ENCODE results near the gene SH3RF3.

Gene SH3RF3

GRCh38 chr2:109489296-109489695 lies 360.3 kb downstream of the SH3RF3 start:
- DNase-seq: no peak

DNA sequence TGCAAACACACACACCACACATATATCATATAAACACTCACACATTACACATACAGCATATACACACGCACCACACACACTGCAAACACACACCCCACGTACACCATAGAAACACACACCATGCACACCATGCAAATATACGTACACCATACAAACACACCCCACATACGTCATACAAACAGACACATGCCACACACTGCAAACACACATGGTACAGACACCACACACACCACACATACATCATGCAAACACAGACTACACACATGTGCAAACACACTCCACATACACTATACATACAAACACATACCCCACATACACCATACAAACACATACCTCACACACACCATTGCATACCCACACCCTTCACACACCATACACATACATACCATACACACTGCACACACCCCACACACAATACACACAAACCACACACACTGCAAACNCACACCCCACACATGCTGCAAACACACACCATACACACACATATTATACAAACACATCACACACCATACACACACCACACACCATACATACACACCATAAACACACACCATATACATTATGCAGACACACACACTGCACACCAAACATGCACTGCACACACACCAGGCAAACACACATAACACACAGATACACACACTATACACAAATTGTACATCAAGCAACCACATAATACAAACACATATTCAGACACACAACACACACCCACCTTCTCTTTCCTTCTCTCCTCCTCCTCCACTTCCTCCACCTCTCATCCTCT lies 364.4 kb downstream of the SH3RF3 start:
- DNase-seq: no peak

- DNase-seq: no peak
Observed at GRCh38 chr2:109494351-109494750, 365.3 kb downstream of the SH3RF3 start.

- DNase-seq: no peak
Observed at GRCh38 chr2:109497463-109497862, 368.5 kb downstream of the SH3RF3 start.

GRCh38 chr2:109497911-109498870 lies 369.2 kb downstream of the SH3RF3 start:
- DNase-seq: no peak

DNA sequence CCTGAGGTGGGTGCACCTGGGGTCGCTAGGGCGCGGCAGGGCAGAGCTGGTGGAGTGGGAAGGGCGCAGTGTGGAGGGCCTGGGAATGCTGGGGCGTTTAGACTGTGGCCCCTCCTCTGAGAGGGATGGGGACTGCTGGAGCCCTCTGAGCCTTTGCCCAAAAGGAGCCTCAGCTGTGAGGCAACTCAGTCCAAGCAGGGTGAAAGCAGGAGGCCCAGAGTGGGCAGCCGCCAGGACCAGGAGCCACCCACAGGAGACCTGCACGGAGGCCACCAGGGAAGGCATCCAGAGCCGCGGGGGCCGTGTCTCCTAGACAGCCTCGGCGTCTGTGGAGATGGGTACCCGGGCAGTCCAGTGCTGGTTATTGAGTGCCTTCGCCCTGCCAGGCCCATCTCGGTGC lies 369.9 kb downstream of the SH3RF3 start:
- DNase-seq: no peak

GRCh38 chr2:109499566-109499965 lies 370.6 kb downstream of the SH3RF3 start:
- DNase-seq: no peak

- no peak for DNase-seq
Observed at GRCh38 chr2:109500910-109501309, 371.9 kb downstream of the SH3RF3 start.

DNA sequence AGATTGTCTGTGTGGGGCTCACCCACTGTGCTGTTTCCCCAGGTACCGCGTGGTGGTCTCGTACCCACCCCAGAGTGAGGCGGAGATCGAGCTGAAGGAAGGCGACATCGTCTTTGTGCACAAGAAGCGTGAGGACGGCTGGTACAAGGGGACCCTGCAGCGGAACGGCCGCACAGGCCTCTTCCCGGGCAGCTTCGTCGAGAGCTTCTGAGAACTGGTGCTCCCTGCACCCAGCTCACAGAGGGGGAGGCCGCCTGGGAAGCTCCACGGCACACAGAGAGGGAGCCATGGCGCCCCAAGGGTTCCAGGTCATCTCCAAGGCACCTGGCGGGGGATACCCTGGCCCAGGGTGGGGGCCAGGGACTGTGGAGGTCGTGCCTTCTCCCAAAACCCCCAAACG lies 372.5 kb downstream of the SH3RF3 start:
- no peak for DNase-seq

DNA sequence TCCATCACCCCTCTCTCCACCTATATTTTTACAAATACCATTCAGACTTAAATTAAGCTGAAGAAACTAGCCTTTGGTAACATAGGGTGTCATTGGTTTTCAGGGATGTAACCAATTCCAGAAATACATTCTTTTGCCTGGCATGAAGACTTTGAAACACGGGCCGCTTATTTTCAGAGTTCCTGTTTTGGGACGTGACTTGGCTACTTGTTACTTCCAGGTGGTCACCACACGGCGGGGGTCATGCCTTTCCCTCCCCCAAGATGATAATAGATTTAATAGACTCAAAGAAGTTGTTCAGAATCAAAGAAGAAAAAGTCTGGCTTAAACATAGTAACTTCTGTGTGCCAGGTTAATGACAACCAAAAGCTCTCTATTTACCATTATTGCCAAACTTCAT lies 374.2 kb downstream of the SH3RF3 start:
- DNase-seq: no peak

- no peak for DNase-seq
Observed at GRCh38 chr2:109507217-109507616, 378.2 kb downstream of the SH3RF3 start.

- DNase-seq: no peak
Observed at GRCh38 chr2:109507828-109508227, 378.8 kb downstream of the SH3RF3 start.

DNA sequence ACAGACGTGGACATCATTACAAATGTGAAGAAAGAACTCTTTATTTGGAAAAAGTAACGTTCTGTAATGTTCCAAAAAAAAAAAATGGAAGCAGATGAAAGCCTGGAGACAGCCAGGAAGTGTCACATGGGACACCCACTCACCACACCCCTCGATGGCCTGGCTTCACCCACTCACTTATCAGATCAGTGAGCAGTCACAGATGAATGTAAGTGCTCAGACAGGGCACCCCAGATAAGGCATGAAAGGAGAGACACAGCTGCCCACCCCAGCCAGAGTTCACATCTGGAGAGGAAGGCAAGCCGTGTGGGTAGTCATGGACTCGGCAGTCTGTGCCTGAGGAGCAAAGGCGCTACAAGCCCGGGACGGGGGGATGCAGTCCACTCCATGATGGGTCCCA lies 379.6 kb downstream of the SH3RF3 start:
- no peak for DNase-seq

GRCh38 chr2:109510136-109511028 lies 381.4 kb downstream of the SH3RF3 start:
- peak; percentile 61 for DNase-seq

GRCh38 chr2:109511168-109511567 lies 382.2 kb downstream of the SH3RF3 start:
- DNase-seq: no peak

DNA sequence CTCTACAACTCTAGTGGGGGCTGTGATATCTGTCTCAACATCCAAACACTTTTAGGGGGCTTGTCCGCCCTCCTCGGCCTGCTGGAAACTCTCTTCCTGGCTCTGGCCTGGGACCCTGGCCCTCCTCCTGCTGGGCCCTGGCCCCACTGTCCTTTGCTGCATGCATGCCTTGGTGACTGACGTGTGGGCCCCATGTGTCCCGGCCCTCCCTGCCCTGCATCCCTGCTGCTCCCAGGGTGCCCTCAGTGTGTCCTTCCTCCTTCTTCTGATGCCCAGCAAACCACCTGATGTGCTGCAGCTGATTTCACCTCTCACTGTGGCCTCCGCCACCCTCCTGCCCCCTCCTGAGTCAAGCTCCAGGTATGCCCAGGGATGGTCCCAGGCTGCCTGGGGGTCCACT lies 383.1 kb downstream of the SH3RF3 start:
- no peak for DNase-seq

DNA sequence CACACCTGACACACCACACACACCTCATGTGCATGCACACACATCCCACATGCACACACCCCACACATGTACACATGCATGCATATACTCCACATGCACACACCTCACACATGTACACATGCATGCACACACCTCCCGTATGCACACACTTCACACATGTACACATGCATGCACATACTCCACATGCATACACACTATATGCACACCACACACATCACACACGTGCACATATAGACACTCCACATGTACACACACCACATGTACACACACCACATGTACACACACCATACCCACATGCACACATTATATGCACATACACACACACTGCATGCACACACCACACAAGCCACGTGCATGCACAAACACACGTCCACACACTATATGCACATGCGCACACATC lies 384.2 kb downstream of the SH3RF3 start:
- no peak for DNase-seq

- DNase-seq: no peak
Observed at GRCh38 chr2:109513749-109514588, 385.0 kb downstream of the SH3RF3 start.

GRCh38 chr2:109514857-109515256 lies 385.9 kb downstream of the SH3RF3 start:
- DNase-seq: no peak

DNA sequence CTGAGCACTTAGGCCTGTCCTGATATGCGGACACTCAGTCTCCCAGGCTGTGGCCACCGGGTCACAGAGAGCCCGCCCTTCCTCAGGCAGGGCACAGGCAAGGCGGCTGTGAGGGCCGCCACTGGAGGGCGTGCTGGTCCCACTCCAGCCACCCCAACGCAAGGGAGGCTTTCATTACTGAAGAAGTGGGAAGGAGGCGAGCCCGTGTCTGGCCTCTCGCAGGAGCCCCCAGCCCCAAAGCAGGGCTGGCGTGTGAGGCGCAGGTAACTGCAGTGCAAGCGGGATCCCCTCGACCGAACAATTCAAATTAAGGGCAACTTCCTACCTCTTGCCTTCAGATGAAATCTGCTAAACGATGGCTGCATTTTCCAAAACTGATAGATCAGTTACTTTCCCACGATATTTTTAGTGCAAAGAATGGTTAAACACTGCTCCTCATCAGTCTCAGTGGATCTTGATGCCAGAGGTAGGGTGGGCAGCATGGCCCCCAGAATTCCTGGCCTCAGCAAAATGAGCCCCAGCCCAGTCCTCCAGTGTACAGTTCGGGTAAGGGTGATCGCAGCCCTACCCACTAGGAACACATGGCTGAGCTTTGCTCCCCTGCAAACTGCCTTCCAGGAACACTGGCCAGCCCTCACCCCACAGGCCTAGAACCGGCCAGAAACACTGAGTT lies 387.6 kb downstream of the SH3RF3 start:
- peak; percentile 71 for DNase-seq

DNA sequence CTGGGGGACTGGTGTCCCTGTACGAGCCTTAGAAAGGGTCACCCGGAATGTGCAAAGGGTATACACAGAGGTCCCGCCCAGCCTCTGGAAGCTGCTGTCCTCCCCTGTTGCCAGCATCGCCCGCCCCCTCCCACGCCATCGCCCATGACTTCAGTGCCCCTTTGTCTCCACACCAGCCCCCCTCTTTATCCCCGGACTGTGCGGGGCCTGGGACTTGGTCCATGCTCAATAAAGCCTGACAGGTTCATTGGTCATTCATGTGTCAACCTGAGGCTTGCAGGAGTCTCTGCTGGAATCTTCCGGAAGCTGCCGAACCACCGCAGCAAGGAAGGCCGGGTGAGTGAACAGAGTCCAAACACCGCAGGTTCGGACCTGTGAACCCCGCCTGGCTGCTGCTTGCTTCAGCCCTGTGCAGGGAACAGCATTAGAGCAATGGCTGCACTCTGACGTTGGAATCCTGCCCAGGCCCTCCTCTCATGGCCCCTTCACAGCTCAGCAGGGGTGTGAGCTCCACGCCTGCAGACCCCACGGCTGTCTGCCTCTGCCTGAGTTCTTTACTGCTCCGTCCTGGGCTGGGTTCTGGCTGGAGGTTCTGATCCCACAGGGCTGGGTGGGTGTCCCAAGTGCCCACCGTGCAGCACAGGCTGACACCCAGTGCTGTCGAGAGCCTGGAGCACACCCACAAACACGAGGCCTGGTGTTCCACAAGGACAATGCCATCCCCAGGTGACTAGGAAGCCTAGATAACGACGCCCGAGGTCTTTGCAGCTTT lies 388.3 kb downstream of the SH3RF3 start:
- no peak for DNase-seq

Data from OCI-M1 (cell line).